ENCODE data around the gene NUDCD3. TPM values are rescaled to one million over a fixed set of nuclear protein-coding genes. Genes with fewer than 3 reads are reported as not detected.

Gene NUDCD3
- total and polyA plus RNA-seq, 10 donors, result 21.7 to 97.9 (median 41.3) TPM

- H3K27ac ChIP-seq, result no peak overlapping the region
- intact Hi-C loops (cut with DNase I; ENCODE audit: low total_unique reads), result no loop called here
- WGBS, 5 donors, result 81 to 89% (median 87%) methylated on average over 12 of the region's 12 CpGs
- H3K36me3 ChIP-seq, result peaks cover 0 to 4% (median 2%) of the 10 kb centered on the region in 6 donors
- peaks cover 0 to 20% (median 0%) of the 10 kb centered on the region in 7 donors for H3K27me3 ChIP-seq (replicated peaks in 1 of 7)
- no peak overlapping the region for H3K4me3 ChIP-seq
- H3K9me3 ChIP-seq, result no peaks in the 10 kb centered on the region
- TF ChIP-seq POLR2A (IDR thresholded peaks at IDR 0.05) (no peak), POLR2AphosphoS5 (IDR thresholded peaks at IDR 0.05) (peak in 1 of 3 donors; percentile 4), CTCF (IDR thresholded peaks at IDR 0.05 in 8 of 11, conservative IDR thresholded peaks at IDR 0.05 in 3 of 11) (no peak)
- peaks cover 0 to 18% (median 2%) of the 10 kb centered on the region in 6 donors for H3K4me1 ChIP-seq
- no peak for DNase-seq
Measured at GRCh38 chr7:44375926-44376342, 114.5 kb downstream of the NUDCD3 start.

GRCh38 chr7:44375236-44375699 lies 115.2 kb downstream of the NUDCD3 start:
- H3K27ac ChIP-seq, result no peak overlapping the region
- no peaks in the 10 kb centered on the region for H3K9me3 ChIP-seq
- peaks cover 0 to 20% (median 0%) of the 10 kb centered on the region in 7 donors for H3K27me3 ChIP-seq (replicated peaks in 1 of 7)
- intact Hi-C loops (cut with DNase I; ENCODE audit: low total_unique reads), result no loop called here
- H3K4me1 ChIP-seq, result peaks cover 0 to 18% (median 2%) of the 10 kb centered on the region in 6 donors
- WGBS, 5 donors, result 66 to 83% (median 72%) methylated on average over 9 of the region's 9 CpGs
- TF ChIP-seq POLR2A (IDR thresholded peaks at IDR 0.05) (no peak), POLR2AphosphoS5 (IDR thresholded peaks at IDR 0.05) (peak in 1 of 3 donors; percentile 27), CTCF (IDR thresholded peaks at IDR 0.05 in 8 of 11, conservative IDR thresholded peaks at IDR 0.05 in 3 of 11) (peak in 2 of 11 experiments; percentile 12 to 14)
- DNase-seq, result no peak
- H3K4me3 ChIP-seq, result no peak overlapping the region
- no peaks in the 10 kb centered on the region for H3K36me3 ChIP-seq

DNA sequence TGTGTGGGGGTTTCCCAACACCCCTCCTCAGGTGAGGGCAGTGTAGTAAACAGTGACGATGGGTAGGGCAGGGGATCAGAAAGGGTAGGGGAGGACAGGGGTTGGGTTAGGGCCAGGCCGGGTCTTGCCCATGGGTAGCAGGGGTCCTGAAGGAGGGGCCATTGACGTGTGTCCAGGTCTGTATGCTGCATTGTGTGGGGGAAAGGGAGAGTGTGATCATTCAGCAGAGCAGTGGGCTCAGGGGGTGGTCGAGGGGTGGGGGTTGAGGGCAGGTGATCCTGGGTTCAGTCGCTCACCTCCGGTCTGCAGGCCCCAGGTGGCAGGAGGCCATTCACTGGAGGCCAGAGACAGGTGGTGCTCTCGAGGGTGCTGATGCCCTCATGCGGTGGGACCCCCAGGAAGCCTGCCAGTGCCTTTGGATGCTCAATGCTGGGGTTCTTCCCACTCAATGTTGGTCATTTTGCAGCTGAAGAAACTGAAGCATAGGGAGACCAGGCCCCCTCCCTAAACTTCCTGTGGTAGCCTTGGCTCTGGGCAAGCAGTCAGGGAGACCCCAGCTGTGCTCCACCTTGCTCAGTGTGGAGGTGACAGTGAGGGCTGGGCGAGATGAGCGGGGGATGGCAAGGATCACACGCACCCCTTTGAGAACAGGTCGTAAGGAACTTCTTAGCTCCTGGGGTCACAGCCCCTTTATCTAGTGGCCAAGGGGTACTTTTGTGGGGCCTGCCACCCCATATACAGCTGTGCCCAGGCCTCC lies 116.3 kb downstream of the NUDCD3 start:
- peaks cover 0 to 20% (median 0%) of the 10 kb centered on the region in 7 donors for H3K27me3 ChIP-seq (replicated peaks in 1 of 7)
- H3K36me3 ChIP-seq, result no peaks in the 10 kb centered on the region
- DNase-seq, result peak; percentile 61
- peaks cover 0 to 13% (median 2%) of the 10 kb centered on the region in 6 donors for H3K4me1 ChIP-seq
- TF ChIP-seq POLR2AphosphoS5 (IDR thresholded peaks at IDR 0.05) (no peak), POLR2A (IDR thresholded peaks at IDR 0.05) (no peak), CTCF (IDR thresholded peaks at IDR 0.05 in 8 of 11, conservative IDR thresholded peaks at IDR 0.05 in 3 of 11) (no peak)
- WGBS, 5 donors, result 75 to 84% (median 82%) methylated on average over 11 to 12 of the region's 12 CpGs
- H3K9me3 ChIP-seq, result peaks cover 0 to 10% (median 4%) of the 10 kb centered on the region in 8 donors
- intact Hi-C loops (cut with DNase I; ENCODE audit: low total_unique reads), result no loop called here
- no peak overlapping the region for H3K4me3 ChIP-seq
- no peak overlapping the region for H3K27ac ChIP-seq

- no peak overlapping the region for H3K27ac ChIP-seq
- no peak for TF ChIP-seq CTCF (IDR thresholded peaks at IDR 0.05 in 8 of 11, conservative IDR thresholded peaks at IDR 0.05 in 3 of 11)
- no peak for TF ChIP-seq POLR2AphosphoS5 (IDR thresholded peaks at IDR 0.05)
- no peak for TF ChIP-seq POLR2A (IDR thresholded peaks at IDR 0.05)
- peaks cover 0 to 6% (median 1%) of the 10 kb centered on the region in 6 donors for H3K4me1 ChIP-seq
- peaks cover 0 to 17% (median 11%) of the 10 kb centered on the region in 8 donors for H3K9me3 ChIP-seq
- WGBS, 5 donors, result 67 to 89% (median 76%) methylated on average over 1 to 2 of the region's 2 CpGs
- no peaks in the 10 kb centered on the region for H3K36me3 ChIP-seq
- peak; percentile 44 for DNase-seq
- peaks cover 0 to 26% (median 0%) of the 10 kb centered on the region in 7 donors for H3K27me3 ChIP-seq (replicated peaks in 1 of 7)
- intact Hi-C loops (cut with DNase I; ENCODE audit: low total_unique reads), result no loop called here
- no peak overlapping the region for H3K4me3 ChIP-seq
Measured at GRCh38 chr7:44373418-44373740, 117.1 kb downstream of the NUDCD3 start.
